Measurements from ENCODE around the gene USP24.

Gene USP24

DNA sequence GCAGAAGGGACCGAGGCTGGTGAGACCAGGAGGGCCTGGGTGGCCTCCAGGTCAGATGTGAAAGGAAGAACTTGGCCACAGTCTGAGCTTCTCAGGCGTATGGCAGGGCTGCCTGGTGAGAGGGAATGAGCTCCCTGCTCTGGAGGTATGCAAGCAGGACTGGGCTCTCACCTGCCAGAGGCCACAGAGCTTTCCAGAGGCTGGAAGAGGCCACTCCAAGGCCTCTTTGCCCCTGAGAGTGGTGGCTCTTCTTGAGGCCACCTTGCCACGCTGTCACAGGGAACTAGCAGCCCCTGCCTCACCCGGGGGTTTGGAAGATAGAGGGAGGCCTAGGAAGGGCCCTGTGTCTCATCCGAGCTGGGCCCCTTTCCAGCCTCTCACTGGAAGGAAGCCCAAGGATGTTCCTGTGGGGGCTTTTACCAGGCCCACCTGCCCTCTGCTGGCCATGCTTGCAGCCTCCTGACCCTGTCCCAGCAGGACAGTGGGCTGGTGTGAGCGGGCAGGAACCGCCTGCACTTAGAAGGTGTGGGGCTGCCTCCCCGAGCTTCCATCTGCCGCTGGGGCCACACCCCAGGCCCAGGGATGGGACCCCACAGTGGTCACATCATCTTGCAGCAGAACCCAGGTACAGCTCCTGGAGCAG is 165.8 kb downstream of the USP24 start:
- Histone ChIP-seq H3F3A (ENCODE audit: control insufficient read depth, insufficient read depth) (no peaks in the 10 kb centered on the region), H3K4me1 (ENCODE audit: control insufficient read depth, low read length) (no peaks in the 10 kb centered on the region), H3K4me2 (ENCODE audit: low read length) (no peak overlapping the region), H3K36me3 (ENCODE audit: control insufficient read depth, low read length) (no peaks in the 10 kb centered on the region), H3K9me2 (replicated peaks; ENCODE audit: control insufficient read depth, low read length) (no peaks in the 10 kb centered on the region), H3K9me3 (ENCODE audit: control insufficient read depth, insufficient read depth, low read length) (no peaks in the 10 kb centered on the region), H3K27ac (ENCODE audit: low read depth, low read length) (no peak overlapping the region), H4K20me1 (ENCODE audit: control insufficient read depth, insufficient read depth, low read depth, low read length) (no peaks in the 10 kb centered on the region), H3K27me3 (ENCODE audit: control insufficient read depth, low read length) (no peaks in the 10 kb centered on the region), H3K4me3 (ENCODE audit: low read length) (no peak overlapping the region), H3K79me2 (ENCODE audit: control insufficient read depth, low read length) (no peaks in the 10 kb centered on the region)
- TF ChIP-seq, protein P1, sequence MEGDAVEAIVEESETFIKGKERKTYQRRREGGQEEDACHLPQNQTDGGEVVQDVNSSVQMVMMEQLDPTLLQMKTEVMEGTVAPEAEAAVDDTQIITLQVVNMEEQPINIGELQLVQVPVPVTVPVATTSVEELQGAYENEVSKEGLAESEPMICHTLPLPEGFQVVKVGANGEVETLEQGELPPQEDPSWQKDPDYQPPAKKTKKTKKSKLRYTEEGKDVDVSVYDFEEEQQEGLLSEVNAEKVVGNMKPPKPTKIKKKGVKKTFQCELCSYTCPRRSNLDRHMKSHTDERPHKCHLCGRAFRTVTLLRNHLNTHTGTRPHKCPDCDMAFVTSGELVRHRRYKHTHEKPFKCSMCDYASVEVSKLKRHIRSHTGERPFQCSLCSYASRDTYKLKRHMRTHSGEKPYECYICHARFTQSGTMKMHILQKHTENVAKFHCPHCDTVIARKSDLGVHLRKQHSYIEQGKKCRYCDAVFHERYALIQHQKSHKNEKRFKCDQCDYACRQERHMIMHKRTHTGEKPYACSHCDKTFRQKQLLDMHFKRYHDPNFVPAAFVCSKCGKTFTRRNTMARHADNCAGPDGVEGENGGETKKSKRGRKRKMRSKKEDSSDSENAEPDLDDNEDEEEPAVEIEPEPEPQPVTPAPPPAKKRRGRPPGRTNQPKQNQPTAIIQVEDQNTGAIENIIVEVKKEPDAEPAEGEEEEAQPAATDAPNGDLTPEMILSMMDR (IDR thresholded peaks at IDR 0.05; ENCODE audit: low read depth, low read length, poor library complexity, severe bottlenecking), result no peak
- TF ChIP-seq EZH2phosphoT487 (IDR thresholded peaks at IDR 0.05; ENCODE audit: borderline replicate concordance, low read length), result no peak

DNA sequence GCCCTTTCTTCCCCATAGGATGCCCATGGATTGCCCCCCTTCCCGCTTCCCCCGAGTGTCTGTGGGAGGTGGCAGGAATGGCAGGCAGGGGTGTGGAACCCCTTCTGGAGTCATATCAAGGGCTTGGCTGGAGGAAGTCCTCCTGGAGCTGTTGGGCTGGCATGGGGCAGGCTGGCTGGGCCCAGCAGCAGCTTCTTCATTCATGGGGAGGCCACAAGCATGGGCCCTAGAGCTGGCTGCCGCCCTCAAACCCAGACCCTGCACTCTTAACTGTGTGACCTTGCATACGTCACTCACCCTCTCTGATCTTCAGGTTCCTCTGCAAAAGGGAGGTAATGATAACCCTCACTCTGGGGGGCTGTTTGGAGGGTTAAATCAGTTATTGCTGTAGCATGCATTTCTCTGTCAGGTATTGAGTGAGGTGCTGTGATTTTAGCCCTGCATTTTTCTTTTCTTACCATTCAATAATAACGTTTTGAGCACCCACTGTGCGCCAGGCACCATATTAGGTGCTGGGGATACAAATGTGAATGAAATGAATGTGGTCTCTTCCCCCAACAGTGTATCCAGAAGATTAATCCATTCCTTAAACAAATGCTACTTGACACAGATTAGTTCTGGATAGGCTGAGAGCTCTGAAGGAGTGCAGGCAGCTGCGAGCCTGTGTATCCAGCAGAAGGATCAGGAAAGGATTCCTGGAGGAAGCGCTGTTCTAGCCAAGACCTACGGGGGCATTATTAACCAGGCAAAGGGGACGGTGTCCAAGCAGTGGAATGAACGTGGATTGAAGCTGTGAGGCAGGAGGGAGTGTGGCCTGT is 166.5 kb downstream of the USP24 start:
- H3K27me3 ChIP-seq (ENCODE audit: control insufficient read depth, low read length), result no peaks in the 10 kb centered on the region
- no peaks in the 10 kb centered on the region for H3K9me3 ChIP-seq (ENCODE audit: control insufficient read depth, insufficient read depth, low read length)
- H3K9me2 ChIP-seq (replicated peaks; ENCODE audit: control insufficient read depth, low read length), result no peaks in the 10 kb centered on the region
- H3K4me1 ChIP-seq (ENCODE audit: control insufficient read depth, low read length), result no peaks in the 10 kb centered on the region
- H3K4me3 ChIP-seq (ENCODE audit: low read length), result no peak overlapping the region
- TF ChIP-seq, protein P1 (IDR thresholded peaks at IDR 0.05; ENCODE audit: low read depth, low read length, poor library complexity, severe bottlenecking), result no peak
- TF ChIP-seq EZH2phosphoT487 (IDR thresholded peaks at IDR 0.05; ENCODE audit: borderline replicate concordance, low read length), result no peak
- no peaks in the 10 kb centered on the region for H3K36me3 ChIP-seq (ENCODE audit: control insufficient read depth, low read length)
- no peaks in the 10 kb centered on the region for H4K20me1 ChIP-seq (ENCODE audit: control insufficient read depth, insufficient read depth, low read depth, low read length)
- H3K79me2 ChIP-seq (ENCODE audit: control insufficient read depth, low read length), result no peaks in the 10 kb centered on the region
- no peak overlapping the region for H3K4me2 ChIP-seq (ENCODE audit: low read length)
- H3K27ac ChIP-seq (ENCODE audit: low read depth, low read length), result no peak overlapping the region
- H3F3A ChIP-seq (ENCODE audit: control insufficient read depth, insufficient read depth), result no peaks in the 10 kb centered on the region

DNA sequence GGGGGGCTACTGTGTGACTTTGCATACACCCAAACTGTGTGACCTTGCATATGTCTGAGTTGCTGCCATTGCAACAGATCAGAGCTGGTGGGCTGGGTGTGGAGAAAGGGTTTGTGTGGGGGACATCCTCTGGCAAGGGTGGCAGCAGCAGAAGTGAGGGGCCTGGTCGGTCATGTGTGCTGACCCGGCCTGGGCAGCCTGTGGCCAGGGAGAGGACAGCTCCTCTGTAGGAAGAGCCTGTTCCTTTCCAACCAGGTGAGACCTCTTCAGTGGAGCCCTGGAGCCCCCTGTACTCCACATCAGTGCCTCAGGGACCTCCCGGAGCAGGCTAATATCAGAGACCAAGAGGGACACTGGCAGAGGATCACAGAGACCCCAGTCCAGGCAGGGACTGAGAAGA is 167.6 kb downstream of the USP24 start:
- H3K4me2 ChIP-seq (ENCODE audit: low read length), result no peak overlapping the region
- no peak overlapping the region for H3K27ac ChIP-seq (ENCODE audit: low read depth, low read length)
- no peak for TF ChIP-seq EZH2phosphoT487 (IDR thresholded peaks at IDR 0.05; ENCODE audit: borderline replicate concordance, low read length)
- TF ChIP-seq, protein P1 (IDR thresholded peaks at IDR 0.05; ENCODE audit: low read depth, low read length, poor library complexity, severe bottlenecking), result no peak
- no peaks in the 10 kb centered on the region for H3K4me1 ChIP-seq (ENCODE audit: control insufficient read depth, low read length)
- no peaks in the 10 kb centered on the region for H3K36me3 ChIP-seq (ENCODE audit: control insufficient read depth, low read length)
- no peaks in the 10 kb centered on the region for H3K79me2 ChIP-seq (ENCODE audit: control insufficient read depth, low read length)
- no peaks in the 10 kb centered on the region for H3K9me2 ChIP-seq (replicated peaks; ENCODE audit: control insufficient read depth, low read length)
- no peaks in the 10 kb centered on the region for H3F3A ChIP-seq (ENCODE audit: control insufficient read depth, insufficient read depth)
- no peaks in the 10 kb centered on the region for H3K27me3 ChIP-seq (ENCODE audit: control insufficient read depth, low read length)
- H3K9me3 ChIP-seq (ENCODE audit: control insufficient read depth, insufficient read depth, low read length), result no peaks in the 10 kb centered on the region
- no peak overlapping the region for H3K4me3 ChIP-seq (ENCODE audit: low read length)
- no peaks in the 10 kb centered on the region for H4K20me1 ChIP-seq (ENCODE audit: control insufficient read depth, insufficient read depth, low read depth, low read length)

Data from DOHH2 (cell line).